Ovary (tissue), 9 donors: ENCODE data around the gene SYNM. TPM values are rescaled to one million over a fixed set of nuclear protein-coding genes. Genes with fewer than 3 reads are reported as not detected.

ENCODE experiments used
- DNase-seq, 5 donors: peaks; one replicate each; pipeline ENCODE4 v3.0.0-alpha.2; 2019 to 2020
- H3K27ac ChIP-seq, 2 donors: fragments of 200-600 bp; one replicate each; pipeline versions ENCODE4 v1.5.1 to v1.8.0; 2019 to 2022
- H3K27me3 ChIP-seq: fragments of 200-600 bp; one replicate; pipeline ENCODE4 v1.8.0; 2022
- H3K36me3 ChIP-seq: fragments of 200-600 bp; sonication (generic); one replicate; pipeline ENCODE4 v1.5.1; 2019
- H3K4me1 ChIP-seq: one replicate; pipeline ENCODE4 v1.8.1; 2013; ENCODE audit warnings: mild to moderate bottlenecking, moderate library complexity; ENCODE audit not compliant: insufficient read depth
- H3K4me3 ChIP-seq: fragments of 200-600 bp; sonication (generic); one replicate; pipeline ENCODE4 v1.5.1; 2017
- H3K9me3 ChIP-seq, 2 donors: fragments of 200-600 bp in 1 of 2; sonication (generic) in 1 of 2; one replicate each; pipeline versions ENCODE4 v1.5.1 to v1.8.1; 2013 to 2019; ENCODE audit warnings: mild to moderate bottlenecking in 1 of 2, moderate library complexity in 1 of 2
- EP300 ChIP-seq: sonication (generic); formaldehyde crosslinking; IDR thresholded peaks from one replicate; pipeline ENCODE4 v1.6.1; 2017; ENCODE audit warnings: antibody characterized with exemption
- POLR2A ChIP-seq: fragments of 450-650 bp; IDR thresholded peaks from one replicate; pipeline ENCODE4 v1.6.1; 2017; ENCODE audit warnings: antibody characterized with exemption, mild to moderate bottlenecking, moderate library complexity
- WGBS, 3 donors: extraction: QIAGEN DNeasy Blood & Tissue Kit in 1 of 3; methylation state at CpG; one replicate each; pipeline versions ENCODE4 v1.1.5 to v1.1.7; 2013 to 2017; 5-methylcytosine and 5-hydroxymethylcytosine counted together
- intact Hi-C, 4 donors: fragments of 100-400 bp; cut with DNase I; formaldehyde crosslinking; loops; one replicate each; pipeline versions ENCODE4 v1.11.0 to v1.15.1; 2022 to 2023
- polyA plus RNA-seq, 2 donors: library from polyadenylated mRNA; stranded (reverse); fragments of 200-250 nt in 1 of 2; fragments of 350-450 nt in 1 of 2; fragmentation: Illumina TruSeq in 1 of 2; extraction: RNeasy Lipid Tissue Mini Kit (QIAGEN cat#74804) in 1 of 2; gene quantifications; one replicate each; pipeline ENCODE4 v1.2.3, GENCODE V29; 2013 to 2014
- total RNA-seq, 7 donors: library from RNA; depleted of rRNA in 2 of 7; stranded (reverse); fragments of >200 nt in 2 of 7; fragmentation: NEBNext Ultra II Directional in 3 of 7; extraction: Animal tissue kit (Norgen Biotek cat#: 25700) in 3 of 7; gene quantifications; one replicate each; pipeline versions ENCODE4 v1.1.0 to v1.2.4, GENCODE V29; 2016 to 2023
- TF ChIP-seq, protein P1 (sequence below), 3 donors: fragments of 450-650 bp in 2 of 3; fragments of 200-600 bp in 1 of 3; IDR thresholded peaks; one replicate each; pipeline versions ENCODE4 v1.5.1 to v1.8.0; 2016 to 2022; ENCODE audit warnings: antibody characterized with exemption in 3 of 3, mild to moderate bottlenecking in 1 of 3
- donor health status: DM: no; HTN: no; CAD: no; lungs with moderate emphysema.
- donor health status: DM: no; HTN: no; CAD: no.
- donor health status: Bipolar disorder and iron deficiency.
- donor health status: DM: yes; HTN: yes; CAD: no.
- donor health status: DM: no; HTN: no; CAD: no.
- donor health status: DM: yes; HTN: yes; CAD: no.

Gene SYNM
- total and polyA plus RNA-seq, 9 donors: 4.5 to 54.0 (median 14.9) TPM

DNA sequence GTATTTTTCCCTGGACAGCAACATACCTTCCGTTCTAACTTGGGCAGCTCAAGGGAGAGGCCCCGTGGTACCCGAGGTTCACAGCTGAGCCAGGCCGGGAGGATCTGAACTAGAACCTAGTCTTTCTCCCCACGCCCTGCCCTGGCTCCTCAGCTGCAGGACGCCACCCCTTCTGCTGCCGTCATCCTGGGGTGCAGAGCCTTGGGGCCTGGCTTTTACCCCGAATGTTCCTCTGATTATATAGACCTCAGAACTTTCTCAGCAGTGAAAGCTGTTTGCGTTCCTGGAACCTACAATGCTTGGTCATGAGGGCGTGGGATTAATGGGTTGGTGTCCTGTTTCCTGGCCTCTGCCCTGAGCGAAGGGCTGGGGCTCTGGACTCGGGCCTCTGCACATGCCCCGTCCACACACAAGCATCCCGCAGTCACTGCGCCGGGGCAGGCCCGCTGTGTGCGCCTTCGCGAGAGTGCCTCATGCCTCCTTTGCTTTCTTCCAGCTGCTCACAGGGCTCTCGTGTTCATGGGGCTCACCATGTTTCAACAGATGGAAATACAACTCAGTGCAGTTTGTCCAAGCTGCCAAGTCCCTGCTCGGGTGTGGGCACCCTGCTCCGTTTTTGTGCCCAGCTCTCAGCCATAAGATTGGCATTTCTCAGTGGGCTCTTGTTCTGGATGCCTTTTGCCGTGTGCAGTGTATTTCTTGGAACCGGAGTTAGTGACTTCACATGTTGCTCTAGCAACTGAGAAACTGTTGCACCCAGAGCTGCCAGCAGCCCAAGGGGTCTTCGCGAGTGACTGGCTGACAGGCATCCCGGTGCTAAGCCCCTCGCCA lies 20.4 kb downstream of the SYNM start:
- H3K27me3 ChIP-seq: no peaks in the 10 kb centered on the region
- H3K4me3 ChIP-seq: no peak overlapping the region
- TF ChIP-seq EP300 (no peak), POLR2A (no peak)
- TF ChIP-seq, protein P1, sequence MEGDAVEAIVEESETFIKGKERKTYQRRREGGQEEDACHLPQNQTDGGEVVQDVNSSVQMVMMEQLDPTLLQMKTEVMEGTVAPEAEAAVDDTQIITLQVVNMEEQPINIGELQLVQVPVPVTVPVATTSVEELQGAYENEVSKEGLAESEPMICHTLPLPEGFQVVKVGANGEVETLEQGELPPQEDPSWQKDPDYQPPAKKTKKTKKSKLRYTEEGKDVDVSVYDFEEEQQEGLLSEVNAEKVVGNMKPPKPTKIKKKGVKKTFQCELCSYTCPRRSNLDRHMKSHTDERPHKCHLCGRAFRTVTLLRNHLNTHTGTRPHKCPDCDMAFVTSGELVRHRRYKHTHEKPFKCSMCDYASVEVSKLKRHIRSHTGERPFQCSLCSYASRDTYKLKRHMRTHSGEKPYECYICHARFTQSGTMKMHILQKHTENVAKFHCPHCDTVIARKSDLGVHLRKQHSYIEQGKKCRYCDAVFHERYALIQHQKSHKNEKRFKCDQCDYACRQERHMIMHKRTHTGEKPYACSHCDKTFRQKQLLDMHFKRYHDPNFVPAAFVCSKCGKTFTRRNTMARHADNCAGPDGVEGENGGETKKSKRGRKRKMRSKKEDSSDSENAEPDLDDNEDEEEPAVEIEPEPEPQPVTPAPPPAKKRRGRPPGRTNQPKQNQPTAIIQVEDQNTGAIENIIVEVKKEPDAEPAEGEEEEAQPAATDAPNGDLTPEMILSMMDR (IDR thresholded peaks at IDR 0.05): no peak
- 80 to 87% (median 81%) methylated on average over 29 of the region's 29 CpGs for WGBS, 3 donors
- H3K27ac ChIP-seq: no peak overlapping the region
- DNase-seq: peak in 1 of 5 donors; percentile 31
- peaks cover 12% of the 10 kb centered on the region for H3K4me1 ChIP-seq
- H3K9me3 ChIP-seq: no peaks in the 10 kb centered on the region
- no peaks in the 10 kb centered on the region for H3K36me3 ChIP-seq
- intact Hi-C loops: loop anchor here in 1 of 4 donors (5.0 kb wide), 1 partner anchor 1747 kb away; no protein-coding TSS in a partner anchor

DNA sequence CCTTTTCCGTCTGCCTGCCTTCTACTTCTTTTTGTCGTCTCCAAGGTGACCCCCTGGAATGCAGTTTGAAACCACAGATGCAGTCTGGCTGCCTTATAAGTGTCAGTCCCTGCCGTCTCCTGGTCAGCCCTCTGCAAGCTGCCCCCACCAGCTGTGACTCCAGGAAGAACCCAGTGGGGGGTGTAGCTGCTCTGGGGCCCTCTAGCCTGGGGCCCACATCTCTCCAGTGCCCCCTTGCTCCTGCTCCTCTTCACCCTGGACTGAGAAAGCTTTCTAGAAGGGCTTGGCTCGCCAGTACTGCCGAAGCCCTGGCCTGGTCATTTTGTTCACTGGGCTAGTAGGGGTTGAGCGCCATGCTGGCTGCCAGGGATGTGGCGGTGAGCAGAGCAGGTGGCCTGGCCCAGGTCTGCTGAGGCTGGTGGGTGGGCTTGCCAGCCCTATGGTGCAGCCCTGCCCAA lies 21.3 kb downstream of the SYNM start:
- TF ChIP-seq, protein P1 (IDR thresholded peaks at IDR 0.05): no peak
- TF ChIP-seq POLR2A (no peak), EP300 (no peak)
- DNase-seq: peak in 1 of 5 donors; percentile 31
- WGBS, 3 donors: 78 to 82% (median 79%) methylated on average over 7 of the region's 7 CpGs
- Histone ChIP-seq H3K9me3 (no peaks in the 10 kb centered on the region), H3K4me1 (peaks cover 12% of the 10 kb centered on the region), H3K27ac (no peak overlapping the region), H3K4me3 (no peak overlapping the region), H3K27me3 (no peaks in the 10 kb centered on the region), H3K36me3 (no peaks in the 10 kb centered on the region)
- intact Hi-C loops: loop anchor here in 1 of 4 donors (5.0 kb wide), 1 partner anchor 1746 kb away; no protein-coding TSS in a partner anchor

DNA sequence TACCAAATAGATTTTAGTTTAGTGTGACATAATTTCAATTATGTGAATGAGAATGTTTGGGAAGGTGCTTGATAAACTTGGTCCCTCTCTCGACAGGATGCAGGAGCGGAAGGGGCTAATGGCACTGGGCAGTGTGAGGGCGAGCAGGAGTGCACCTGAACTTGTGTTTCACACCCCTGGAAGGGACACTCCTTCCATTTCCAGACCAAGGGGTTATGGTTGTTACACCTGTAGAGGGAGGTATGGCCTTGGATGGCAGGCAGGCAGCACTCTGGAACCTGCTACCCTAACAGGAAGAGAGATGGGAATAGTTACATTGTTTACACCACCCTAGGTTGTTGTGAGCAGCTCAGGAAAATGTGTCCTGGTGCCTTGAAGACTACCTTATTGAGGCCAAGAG lies 22.1 kb downstream of the SYNM start:
- TF ChIP-seq POLR2A: no peak
- TF ChIP-seq, protein P1 (IDR thresholded peaks at IDR 0.05): no peak
- no peak for TF ChIP-seq EP300
- intact Hi-C loops: loop anchor here in 1 of 4 donors (5.0 kb wide), 1 partner anchor 1745 kb away; no protein-coding TSS in a partner anchor
- DNase-seq: no peak

DNA sequence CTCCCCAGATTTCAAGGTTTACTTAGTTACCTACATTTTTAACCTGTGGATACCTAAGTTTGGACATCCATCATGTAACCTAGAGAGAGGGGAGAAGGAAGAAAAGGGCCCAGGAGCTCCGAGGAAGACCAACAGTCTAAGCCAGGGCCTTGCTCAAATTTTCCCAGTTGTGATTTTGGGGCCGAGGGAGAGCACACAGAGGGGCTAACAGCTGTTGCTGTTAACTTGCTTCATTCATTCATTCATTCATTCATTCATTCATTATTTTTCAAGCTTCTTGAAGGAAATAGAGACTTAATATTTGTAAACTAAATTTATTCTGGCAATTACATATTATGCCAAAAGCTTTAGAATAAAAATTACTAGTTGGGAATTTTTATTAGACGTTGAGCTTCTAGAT lies 22.9 kb downstream of the SYNM start:
- Histone ChIP-seq H3K4me1 (peaks cover 12% of the 10 kb centered on the region), H3K4me3 (no peak overlapping the region), H3K36me3 (no peaks in the 10 kb centered on the region), H3K27ac (no peak overlapping the region), H3K9me3 (no peaks in the 10 kb centered on the region), H3K27me3 (no peaks in the 10 kb centered on the region)
- intact Hi-C loops: loop anchor here in 1 of 4 donors (5.0 kb wide), 1 partner anchor 1745 kb away; no protein-coding TSS in a partner anchor
- no peak for TF ChIP-seq POLR2A
- no peak for DNase-seq
- 82 to 90% (median 88%) methylated on average over 3 of the region's 3 CpGs for WGBS, 3 donors

More for the DNA sequence above, 22.1 kb downstream of the SYNM start:
- H3K4me3 ChIP-seq: no peak overlapping the region
- WGBS, 3 donors: 96 to 99% (median 99%) methylated on average over 3 of the region's 3 CpGs
- no peaks in the 10 kb centered on the region for H3K36me3 ChIP-seq
- no peaks in the 10 kb centered on the region for H3K9me3 ChIP-seq
- no peaks in the 10 kb centered on the region for H3K27me3 ChIP-seq
- H3K27ac ChIP-seq: no peak overlapping the region
- peaks cover 12% of the 10 kb centered on the region for H3K4me1 ChIP-seq
